ENCODE results near the gene COX6B2. TPM values are rescaled to one million over a fixed set of nuclear protein-coding genes. Genes with fewer than 3 reads are reported as not detected.
"Not testable (repeated sequence)": the region's sequence is repeated elsewhere in the genome, so short reads cannot be mapped to it uniquely, and the experiment has no call there.

Gene COX6B2
- total and polyA plus RNA-seq, 2 of the 13 experiments (the other 11 are each of a cell fraction or from before 2014, with no cell fraction given): 0.21 TPM; not detected in 1

DNA sequence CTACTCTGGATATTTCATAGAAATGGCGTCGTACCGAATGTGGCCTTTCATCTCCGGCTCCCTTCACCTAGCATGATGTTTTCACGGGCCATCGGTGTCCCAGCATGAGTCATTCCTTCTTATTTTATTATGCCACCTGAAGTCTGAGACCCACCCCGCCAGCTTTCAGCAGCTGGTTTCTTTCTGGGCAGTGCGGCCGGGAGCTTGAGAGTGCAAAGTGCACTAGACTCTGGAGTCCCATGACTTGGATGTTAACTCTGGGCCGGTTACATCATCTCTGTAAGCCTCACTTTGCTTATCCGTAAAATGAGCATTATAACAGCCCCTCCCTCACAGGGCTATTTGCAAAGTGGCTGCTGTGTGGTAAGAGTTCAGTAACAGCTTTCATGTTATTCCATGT is 20.6 kb downstream of the COX6B2 start (continued):
- TF ChIP-seq, protein P1, sequence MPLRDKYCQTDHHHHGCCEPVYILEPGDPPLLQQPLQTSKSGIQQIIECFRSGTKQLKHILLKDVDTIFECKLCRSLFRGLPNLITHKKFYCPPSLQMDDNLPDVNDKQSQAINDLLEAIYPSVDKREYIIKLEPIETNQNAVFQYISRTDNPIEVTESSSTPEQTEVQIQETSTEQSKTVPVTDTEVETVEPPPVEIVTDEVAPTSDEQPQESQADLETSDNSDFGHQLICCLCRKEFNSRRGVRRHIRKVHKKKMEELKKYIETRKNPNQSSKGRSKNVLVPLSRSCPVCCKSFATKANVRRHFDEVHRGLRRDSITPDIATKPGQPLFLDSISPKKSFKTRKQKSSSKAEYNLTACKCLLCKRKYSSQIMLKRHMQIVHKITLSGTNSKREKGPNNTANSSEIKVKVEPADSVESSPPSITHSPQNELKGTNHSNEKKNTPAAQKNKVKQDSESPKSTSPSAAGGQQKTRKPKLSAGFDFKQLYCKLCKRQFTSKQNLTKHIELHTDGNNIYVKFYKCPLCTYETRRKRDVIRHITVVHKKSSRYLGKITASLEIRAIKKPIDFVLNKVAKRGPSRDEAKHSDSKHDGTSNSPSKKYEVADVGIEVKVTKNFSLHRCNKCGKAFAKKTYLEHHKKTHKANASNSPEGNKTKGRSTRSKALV (CRISPR knock-in tag; IDR thresholded peaks at IDR 0.05): 0 out of 2 replicates have a peak, but pooled peaks have one; percentile 34
- TF ChIP-seq KLF11 (CRISPR knock-in tag; IDR thresholded peaks at IDR 0.05) (no peak), ZNF772 (CRISPR knock-in tag; IDR thresholded peaks at IDR 0.05) (no peak), ZNF652 (CRISPR knock-in tag; IDR thresholded peaks at IDR 0.05; ENCODE audit: borderline replicate concordance, low read depth) (no peak), ZNF776 (CRISPR knock-in tag; IDR thresholded peaks at IDR 0.05) (no peak)

DNA sequence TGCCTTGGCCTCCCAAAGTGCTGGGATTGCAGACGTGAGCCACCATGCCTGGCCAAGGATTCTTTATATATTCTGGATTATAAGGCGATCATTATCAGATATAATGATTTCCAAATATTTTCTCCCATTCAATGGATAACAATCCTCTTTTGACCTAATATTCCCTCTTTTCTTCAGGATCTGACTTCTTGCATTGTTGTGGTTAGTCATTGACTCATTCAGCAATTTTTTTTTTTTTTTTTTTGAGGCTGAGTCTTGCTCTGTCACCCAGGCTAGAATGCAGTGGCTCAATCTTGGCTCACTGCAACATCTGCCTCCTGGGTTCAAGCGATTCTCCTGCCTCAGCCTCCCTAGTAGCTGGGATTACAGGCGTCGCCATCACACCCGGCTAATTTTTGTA is 24.7 kb downstream of the COX6B2 start:
- CTCF ChIA-PET (ENCODE audit: low intra/inter-chr PET ratio, low total read pairs); H3K27me3 ChIP-seq (ENCODE audit: control insufficient read depth in 1 of 2, insufficient read depth in 2 of 2, low read length in 2 of 2); H3K9me3 ChIP-seq (ENCODE audit: low read length); H3K79me2 ChIP-seq (ENCODE audit: insufficient read depth, low read length); H3K27ac ChIP-seq (ENCODE audit: extremely low read length, insufficient read depth, low read length); in situ Hi-C loops (cut with HindIII; ENCODE audit: extremely low pct_ligation_motif_present, low pct_unique_long_range_greater_than_20kb); DNase-seq (ENCODE audit: low spot score); FAIRE-seq; ATAC-seq; H3K4me3 ChIP-seq (replicated peaks in 1 of 3; ENCODE audit: insufficient read depth in 1 of 3, low read depth in 2 of 3, low read length in 3 of 3); H2AFZ ChIP-seq (ENCODE audit: low read length); H3K4me2 ChIP-seq (ENCODE audit: low read depth, low read length); H3K36me3 ChIP-seq (replicated peaks in 1 of 2; ENCODE audit: control insufficient read depth in 1 of 2, insufficient read depth in 2 of 2, low read length in 2 of 2); BruUV-seq (replicated peaks); H3K9ac ChIP-seq (ENCODE audit: insufficient read depth, low read depth, low read length); H4K20me1 ChIP-seq (ENCODE audit: insufficient read depth, low read length): not testable (repeated sequence)
- POLR2A ChIA-PET: interaction anchor here (1.4 kb wide), 1 partner anchor 9 kb away, joined by 4 read pairs; no protein-coding TSS in a partner anchor
- 86% methylated on average over 6 of the region's 6 CpGs for WGBS (ENCODE audit: low lambda C conversion rate)
- intact Hi-C loops (cut with micrococcal nuclease; ENCODE audit: unreplicated experiment): loop anchor here (5.0 kb wide), 1 partner anchor 58 kb away; the partner anchor contains the start of gene RPL28
- peaks cover 47% of the 10 kb centered on the region for H3K4me1 ChIP-seq (ENCODE audit: insufficient read depth, low read length)

Measured in HepG2 (cell line).